Dendritic cell treated with granulocyte-macrophage colony-stimulating factor and Interleukin-4, amounts not matched to agents 40 ng/mL and 50 ng/mL, for 4 days (primary cell): ENCODE results near the gene CALN1.

Experiments
- H3K27ac Mint-ChIP-seq: one replicate; pipeline ENCODE4 v1.8.0; 2022; ENCODE audit warnings: mild to moderate bottlenecking, mixed read lengths
- H3K27me3 Mint-ChIP-seq: one replicate; pipeline ENCODE4 v1.8.0; 2022; ENCODE audit warnings: mild to moderate bottlenecking, mixed read lengths
- H3K36me3 Mint-ChIP-seq: one replicate; pipeline ENCODE4 v1.8.0; 2022; ENCODE audit warnings: low read depth, mixed read lengths
- H3K4me1 Mint-ChIP-seq: one replicate; pipeline ENCODE4 v1.8.0; 2022; ENCODE audit warnings: low read depth, mixed read lengths
- H3K4me3 Mint-ChIP-seq: one replicate; pipeline ENCODE4 v1.8.0; 2022; ENCODE audit warnings: mild to moderate bottlenecking, moderate library complexity, mixed read lengths
- H3K9me3 Mint-ChIP-seq: one replicate; pipeline ENCODE4 v1.8.0; 2022; ENCODE audit warnings: mixed read lengths
- intact Hi-C: fragments of 100-400 bp; cut with micrococcal nuclease; formaldehyde crosslinking; loops from one replicate; pipeline ENCODE4 v1.15.0; 2022

The CALN1 gene

DNA sequence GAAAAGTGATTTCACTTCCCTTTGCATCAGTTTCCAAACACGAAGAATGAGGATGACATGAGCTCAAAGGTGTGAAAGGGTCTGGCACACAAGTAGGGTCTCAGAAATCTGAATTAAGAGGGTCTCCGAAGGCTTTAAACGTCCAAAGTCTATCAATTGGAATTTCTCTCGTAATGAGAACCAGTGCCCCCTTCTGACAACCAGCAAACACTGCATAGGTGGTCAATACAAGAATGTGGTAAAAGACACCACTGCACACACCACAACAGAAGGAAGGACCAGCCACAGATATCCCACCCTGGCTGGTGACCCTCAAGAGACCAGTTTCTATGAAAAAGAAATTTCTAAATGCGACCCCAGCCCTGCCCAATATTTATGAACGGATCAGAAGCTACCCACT lies 78.1 kb downstream of the CALN1 start:
- peaks cover 44% of the 10 kb centered on the region for H3K27me3 Mint-ChIP-seq

DNA sequence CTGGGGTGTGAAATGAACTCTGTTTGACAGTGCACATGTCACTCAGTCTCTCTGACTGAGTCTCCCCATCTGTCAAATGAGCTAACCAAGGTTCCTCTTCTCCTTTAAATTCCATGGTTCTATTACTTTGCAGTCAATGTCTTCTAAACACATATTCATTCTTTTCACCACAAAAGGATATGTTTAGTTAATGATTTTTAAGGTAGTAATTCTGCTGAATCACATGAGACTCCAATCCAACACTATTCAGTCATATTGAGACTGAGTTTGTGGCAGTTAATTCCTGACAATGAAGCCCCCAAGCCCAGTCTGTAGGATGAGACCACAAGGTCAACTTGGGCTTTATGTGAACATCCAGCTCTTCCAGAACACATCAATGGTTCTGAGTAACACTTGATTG lies 85.3 kb downstream of the CALN1 start:
- Mint-ChIP-seq H3K9me3 (peaks cover 7% of the 10 kb centered on the region), H3K27me3 (no peaks in the 10 kb centered on the region), H3K4me1 (no peaks in the 10 kb centered on the region), H3K27ac (no peak overlapping the region), H3K4me3 (no peak overlapping the region), H3K36me3 (no peaks in the 10 kb centered on the region)
- intact Hi-C loops = no loop called here

More for the DNA sequence above, 78.1 kb downstream of the CALN1 start:
- H3K27ac Mint-ChIP-seq = no peak overlapping the region
- H3K4me1 Mint-ChIP-seq = peaks cover 7% of the 10 kb centered on the region
- no peaks in the 10 kb centered on the region for H3K36me3 Mint-ChIP-seq
- intact Hi-C loops = loop anchor here (5.0 kb wide), 1 partner anchor 582 kb away; no protein-coding TSS in a partner anchor
- no peaks in the 10 kb centered on the region for H3K9me3 Mint-ChIP-seq
- no peak overlapping the region for H3K4me3 Mint-ChIP-seq

DNA sequence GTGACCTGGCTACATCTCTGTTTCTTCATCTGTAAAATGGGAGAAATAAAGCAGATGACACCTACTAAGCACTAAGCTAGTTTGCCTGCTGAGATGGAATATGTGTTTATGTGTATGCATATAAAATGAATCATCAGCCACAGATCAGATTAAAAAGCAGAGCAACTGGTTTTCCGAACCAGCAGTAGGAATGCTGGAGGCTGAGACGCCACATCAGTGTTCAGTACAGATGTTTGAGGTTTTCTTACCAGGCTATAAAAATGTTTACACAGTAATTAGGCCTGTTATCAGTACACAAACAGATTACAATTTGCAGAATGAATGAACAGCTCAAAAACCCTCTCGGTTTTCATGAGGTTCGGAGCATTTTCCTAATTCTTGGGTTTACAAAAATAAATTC lies 85.8 kb downstream of the CALN1 start:
- no peaks in the 10 kb centered on the region for H3K4me1 Mint-ChIP-seq
- no peak overlapping the region for H3K27ac Mint-ChIP-seq
- H3K36me3 Mint-ChIP-seq = no peaks in the 10 kb centered on the region
- H3K27me3 Mint-ChIP-seq = no peaks in the 10 kb centered on the region
- H3K4me3 Mint-ChIP-seq = no peak overlapping the region
- peaks cover 7% of the 10 kb centered on the region for H3K9me3 Mint-ChIP-seq
- intact Hi-C loops = no loop called here

DNA sequence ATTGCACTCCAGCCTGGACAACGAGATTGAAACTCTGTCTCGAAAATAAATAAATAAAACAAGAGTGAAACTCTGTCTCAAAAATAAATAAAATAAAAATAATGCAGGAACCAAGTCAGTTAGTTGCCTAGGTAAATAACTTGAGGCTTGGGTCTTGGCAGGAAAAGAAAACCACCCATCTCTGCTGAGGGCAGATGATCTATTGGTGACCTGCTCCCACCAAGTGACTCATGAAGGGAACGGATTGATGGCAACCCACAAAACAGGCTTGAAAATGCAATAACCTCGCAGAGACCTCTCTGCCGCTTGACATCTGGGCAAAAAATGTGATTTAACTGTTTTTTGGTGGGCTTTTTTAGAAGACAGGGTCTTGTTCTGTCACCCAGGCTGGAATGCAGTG lies 86.6 kb downstream of the CALN1 start:
- H3K4me3 Mint-ChIP-seq = no peak overlapping the region
- H3K9me3 Mint-ChIP-seq = peaks cover 7% of the 10 kb centered on the region
- H3K36me3 Mint-ChIP-seq = no peaks in the 10 kb centered on the region

DNA sequence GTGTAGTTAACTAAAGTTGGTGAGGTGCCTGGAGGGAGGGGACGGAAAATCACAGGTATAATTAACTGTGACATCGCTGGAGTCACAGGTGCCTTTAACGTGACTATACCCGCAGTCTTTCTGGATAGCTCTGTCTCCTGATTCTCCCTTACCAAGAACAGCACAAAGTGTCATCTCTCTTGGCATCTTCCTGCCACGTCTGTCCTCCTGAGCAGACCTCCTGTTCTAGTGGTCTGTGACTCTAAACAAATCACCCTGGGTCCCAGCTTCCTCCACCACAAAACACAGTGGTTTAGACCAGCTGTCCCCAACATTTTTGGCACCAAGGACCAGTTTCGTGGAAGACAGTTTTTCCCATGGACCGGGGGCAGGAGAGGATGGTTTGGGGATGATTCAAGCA lies 90.5 kb downstream of the CALN1 start:
- no peaks in the 10 kb centered on the region for H3K9me3 Mint-ChIP-seq

More for the DNA sequence above, 86.6 kb downstream of the CALN1 start:
- no peaks in the 10 kb centered on the region for H3K27me3 Mint-ChIP-seq
- H3K27ac Mint-ChIP-seq = no peak overlapping the region
- intact Hi-C loops = no loop called here
- no peaks in the 10 kb centered on the region for H3K4me1 Mint-ChIP-seq

DNA sequence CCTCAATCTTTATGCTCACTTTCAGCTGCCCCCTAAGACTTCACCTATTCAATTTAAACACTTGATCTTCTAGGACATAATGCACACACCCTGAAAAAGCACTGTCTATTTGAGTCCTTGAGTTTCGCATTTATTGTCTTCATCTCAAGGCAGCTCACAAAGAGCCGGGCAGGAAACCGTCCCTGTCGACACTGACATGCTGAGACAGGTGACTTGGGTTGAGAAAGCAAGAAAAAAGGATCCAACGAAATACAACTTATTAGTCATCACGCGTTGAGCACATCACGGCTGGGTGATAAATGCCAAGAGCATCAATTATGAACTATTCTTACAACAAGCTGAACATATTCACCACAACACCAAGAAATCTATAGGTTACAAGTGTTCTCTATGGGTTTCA lies 91.1 kb downstream of the CALN1 start:
- Mint-ChIP-seq H3K27ac (no peak overlapping the region), H3K9me3 (no peaks in the 10 kb centered on the region), H3K4me3 (no peak overlapping the region), H3K27me3 (no peaks in the 10 kb centered on the region), H3K4me1 (no peaks in the 10 kb centered on the region), H3K36me3 (no peaks in the 10 kb centered on the region)
- intact Hi-C loops = no loop called here

More for the DNA sequence above, 90.5 kb downstream of the CALN1 start:
- Mint-ChIP-seq H3K27ac (no peak overlapping the region), H3K27me3 (no peaks in the 10 kb centered on the region), H3K4me1 (no peaks in the 10 kb centered on the region), H3K4me3 (no peak overlapping the region), H3K36me3 (no peaks in the 10 kb centered on the region)
- intact Hi-C loops = no loop called here

DNA sequence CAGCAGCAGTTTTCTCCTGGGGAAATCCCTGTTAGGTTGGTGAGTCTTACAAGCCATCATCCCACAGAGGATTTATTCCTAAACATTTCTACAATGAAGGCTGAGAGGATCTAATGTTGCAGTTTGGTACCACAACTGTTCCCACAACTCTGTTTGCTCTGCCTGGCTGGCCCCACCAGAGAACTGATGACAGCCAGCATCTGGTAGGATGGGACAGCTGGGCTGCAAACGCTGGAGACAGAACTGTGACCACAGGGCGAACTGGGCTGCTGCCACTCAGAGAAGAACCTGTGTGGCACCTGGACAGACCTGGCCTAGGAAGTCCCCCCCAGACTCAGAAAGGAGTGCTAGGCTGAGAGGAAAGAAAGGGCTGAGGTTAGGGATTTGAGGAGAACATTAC lies 94.8 kb downstream of the CALN1 start:
- Mint-ChIP-seq H3K4me1 (no peaks in the 10 kb centered on the region), H3K36me3 (no peaks in the 10 kb centered on the region), H3K9me3 (no peaks in the 10 kb centered on the region), H3K4me3 (no peak overlapping the region), H3K27me3 (no peaks in the 10 kb centered on the region), H3K27ac (no peak overlapping the region)
- intact Hi-C loops = no loop called here

DNA sequence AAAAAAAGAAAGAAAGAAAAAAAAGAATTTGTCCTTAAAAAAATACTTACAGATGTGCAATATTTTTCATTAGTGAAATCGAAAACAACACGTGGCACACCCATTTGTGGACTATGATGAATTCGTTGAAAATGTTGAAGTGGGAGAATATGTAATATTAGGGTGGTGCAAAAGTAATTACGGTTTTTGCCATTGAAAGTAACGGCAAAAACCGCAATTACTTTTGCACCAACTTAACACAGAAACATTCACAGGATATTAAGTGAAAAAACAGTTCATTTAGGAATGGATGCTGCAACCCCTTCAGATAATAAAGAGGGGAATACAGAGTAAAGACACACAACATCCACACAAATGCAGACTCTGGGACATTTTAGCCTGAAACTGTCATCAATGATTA lies 96.0 kb downstream of the CALN1 start:
- Mint-ChIP-seq H3K36me3 (no peaks in the 10 kb centered on the region), H3K4me1 (no peaks in the 10 kb centered on the region), H3K4me3 (no peak overlapping the region), H3K27me3 (no peaks in the 10 kb centered on the region), H3K9me3 (no peaks in the 10 kb centered on the region), H3K27ac (no peak overlapping the region)
- intact Hi-C loops = no loop called here

DNA sequence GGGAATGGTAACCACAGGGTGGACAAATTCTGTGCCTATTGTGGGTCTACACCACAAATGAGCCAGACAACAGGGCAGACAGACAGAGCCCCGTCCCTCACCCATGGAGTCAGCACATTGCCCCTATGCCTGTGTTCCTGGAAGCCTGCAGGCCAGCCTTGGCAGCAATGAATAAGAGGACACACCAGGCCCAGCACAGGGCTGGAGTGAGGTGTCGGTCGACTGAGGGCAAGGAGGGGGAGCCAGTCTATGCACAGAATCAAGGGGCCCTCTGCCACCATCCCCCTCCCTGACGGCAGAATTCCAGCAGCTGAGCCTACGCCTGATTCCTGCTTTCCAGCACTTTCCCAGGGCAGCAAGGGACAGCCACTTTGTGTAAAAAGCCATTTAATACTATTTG lies 98.2 kb downstream of the CALN1 start:
- intact Hi-C loops = no loop called here
- Mint-ChIP-seq H3K27me3 (no peaks in the 10 kb centered on the region), H3K9me3 (no peaks in the 10 kb centered on the region), H3K4me1 (no peaks in the 10 kb centered on the region), H3K4me3 (no peak overlapping the region), H3K36me3 (no peaks in the 10 kb centered on the region), H3K27ac (no peak overlapping the region)

DNA sequence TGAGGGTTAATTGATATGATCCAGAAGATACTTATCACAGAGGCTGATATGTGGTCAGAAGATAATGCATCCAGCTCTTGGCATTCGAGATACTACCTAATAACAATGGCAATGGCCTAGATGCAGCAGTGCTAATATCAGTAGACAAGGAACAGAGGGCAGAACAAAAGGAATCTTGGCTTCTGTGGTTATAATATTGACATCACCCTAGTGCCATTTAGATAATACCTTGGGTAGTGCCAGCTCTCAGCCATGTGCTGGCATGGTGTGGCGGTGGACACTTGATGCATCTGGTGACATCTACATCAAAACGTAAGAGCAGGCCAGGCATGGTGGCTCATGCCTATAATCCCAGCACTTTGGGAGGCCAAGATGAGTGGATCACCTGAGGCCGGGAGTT lies 101.8 kb downstream of the CALN1 start:
- Mint-ChIP-seq H3K36me3 (no peaks in the 10 kb centered on the region), H3K4me3 (no peak overlapping the region), H3K9me3 (no peaks in the 10 kb centered on the region), H3K27ac (no peak overlapping the region), H3K4me1 (no peaks in the 10 kb centered on the region), H3K27me3 (no peaks in the 10 kb centered on the region)
- intact Hi-C loops = no loop called here

DNA sequence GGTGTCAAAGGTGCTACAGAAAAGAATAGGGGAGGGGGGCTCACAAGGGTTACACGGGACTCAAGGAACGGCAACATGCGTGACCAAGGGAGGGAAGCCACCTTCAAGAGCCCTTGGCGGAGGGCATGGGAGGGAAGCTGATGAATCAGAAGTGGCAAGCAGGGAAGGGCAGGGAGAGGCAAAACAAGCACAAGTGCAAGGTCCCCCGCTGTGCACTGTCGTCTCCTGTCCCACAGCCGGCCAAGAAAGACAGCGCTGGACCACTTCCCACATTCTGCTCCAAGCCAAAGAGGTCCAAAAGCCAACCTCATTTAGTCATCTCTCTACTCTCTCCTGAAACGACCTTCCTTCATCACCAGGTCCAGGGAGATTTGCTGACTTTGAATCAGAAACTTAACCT lies 102.7 kb downstream of the CALN1 start:
- Mint-ChIP-seq H3K27me3 (no peaks in the 10 kb centered on the region), H3K4me3 (no peak overlapping the region), H3K4me1 (no peaks in the 10 kb centered on the region), H3K27ac (no peak overlapping the region), H3K9me3 (no peaks in the 10 kb centered on the region), H3K36me3 (no peaks in the 10 kb centered on the region)
- intact Hi-C loops = no loop called here

DNA sequence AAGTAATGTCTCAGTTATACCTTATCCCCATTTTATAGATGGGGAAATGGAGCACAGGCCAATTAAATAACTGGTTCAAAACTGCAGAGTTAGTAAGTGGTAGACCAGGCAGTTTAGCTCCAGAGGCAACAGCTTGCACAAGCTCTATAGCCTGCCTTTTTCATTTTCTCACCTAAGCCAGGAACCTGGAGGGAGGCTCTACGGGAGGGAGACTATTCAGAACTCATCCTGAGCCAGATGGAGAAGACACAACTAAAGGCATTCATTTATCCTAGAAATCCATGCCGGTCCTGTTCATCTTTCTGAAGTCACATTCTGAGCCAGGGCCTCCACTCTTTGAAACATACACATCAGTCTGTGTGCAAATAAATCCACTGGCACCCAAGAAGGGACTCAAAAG lies 103.2 kb downstream of the CALN1 start:
- no peaks in the 10 kb centered on the region for H3K36me3 Mint-ChIP-seq
- no peaks in the 10 kb centered on the region for H3K4me1 Mint-ChIP-seq
- no peak overlapping the region for H3K27ac Mint-ChIP-seq
- no peaks in the 10 kb centered on the region for H3K9me3 Mint-ChIP-seq
- intact Hi-C loops = no loop called here
- no peak overlapping the region for H3K4me3 Mint-ChIP-seq
- no peaks in the 10 kb centered on the region for H3K27me3 Mint-ChIP-seq

DNA sequence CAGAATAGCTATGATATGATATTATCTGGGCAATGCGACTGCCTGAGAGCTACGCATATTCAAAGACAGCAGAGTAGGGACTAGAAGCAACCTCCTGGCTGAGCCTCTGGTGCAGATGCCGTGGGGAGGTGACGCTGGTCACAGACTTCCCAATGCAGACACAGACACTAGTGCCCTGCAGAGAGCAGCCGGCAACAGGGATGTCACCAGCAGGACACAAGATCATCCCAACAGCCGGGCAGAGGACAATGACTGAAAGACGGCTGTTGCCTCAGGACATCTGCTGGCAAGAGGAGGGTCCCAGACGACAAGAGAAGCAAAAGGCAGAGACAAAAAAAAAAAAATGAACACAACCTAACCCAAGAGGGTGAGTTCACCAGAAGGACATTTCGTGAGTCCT lies 104.6 kb downstream of the CALN1 start:
- intact Hi-C loops = no loop called here
- Mint-ChIP-seq H3K4me3 (no peak overlapping the region), H3K4me1 (no peaks in the 10 kb centered on the region)

DNA sequence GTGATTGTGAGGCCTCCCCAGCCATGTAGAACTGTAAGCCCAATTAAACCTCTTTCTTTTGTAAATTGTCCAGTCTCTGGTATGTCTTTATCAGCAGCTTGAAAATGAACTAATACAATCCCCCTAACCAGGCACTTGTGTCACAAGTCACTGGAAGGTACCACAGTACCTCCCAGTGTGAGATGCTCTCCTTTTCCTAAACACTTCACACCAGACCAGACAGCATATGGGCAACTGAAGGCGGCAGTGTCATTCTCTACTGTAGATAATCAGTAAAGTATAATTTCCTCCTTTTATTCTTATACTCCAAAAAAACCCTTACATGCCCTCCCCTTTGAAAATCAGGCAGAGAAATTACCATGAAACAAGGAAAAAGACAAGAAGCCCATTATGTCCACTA lies 113.2 kb downstream of the CALN1 start:
- no peaks in the 10 kb centered on the region for H3K36me3 Mint-ChIP-seq
- H3K4me1 Mint-ChIP-seq = no peaks in the 10 kb centered on the region
- H3K9me3 Mint-ChIP-seq = no peaks in the 10 kb centered on the region
- H3K27ac Mint-ChIP-seq = no peak overlapping the region
- intact Hi-C loops = no loop called here
- H3K27me3 Mint-ChIP-seq = no peaks in the 10 kb centered on the region
- H3K4me3 Mint-ChIP-seq = no peak overlapping the region

More for the DNA sequence above, 104.6 kb downstream of the CALN1 start:
- Mint-ChIP-seq H3K36me3 (no peaks in the 10 kb centered on the region), H3K27ac (no peak overlapping the region), H3K27me3 (no peaks in the 10 kb centered on the region), H3K9me3 (no peaks in the 10 kb centered on the region)

DNA sequence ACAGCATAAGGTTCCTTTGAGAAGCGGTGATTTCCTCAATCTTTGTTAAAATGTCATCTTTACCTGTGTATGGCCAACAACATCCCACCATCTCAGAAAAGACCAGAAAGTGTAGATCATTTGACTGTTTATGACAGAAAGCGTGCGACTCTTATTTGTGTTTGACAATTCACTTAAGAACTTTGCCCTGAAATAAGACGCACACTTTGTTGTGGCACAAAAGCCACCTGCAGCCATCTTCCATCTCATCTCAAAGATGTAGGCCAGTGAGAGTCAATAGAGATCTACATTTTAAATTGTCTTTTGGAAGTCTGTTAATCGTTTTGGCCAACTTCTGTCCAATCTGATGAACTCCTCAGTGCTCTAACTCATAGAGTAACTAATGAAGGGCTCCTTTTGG lies 114.0 kb downstream of the CALN1 start:
- Mint-ChIP-seq H3K4me1 (peaks cover under 1% of the 10 kb centered on the region), H3K27ac (no peak overlapping the region), H3K27me3 (peaks cover under 1% of the 10 kb centered on the region), H3K4me3 (no peak overlapping the region), H3K9me3 (no peaks in the 10 kb centered on the region), H3K36me3 (no peaks in the 10 kb centered on the region)
- intact Hi-C loops = no loop called here
